ENCODE data around the gene SH3BP1. TPM values are rescaled to one million over a fixed set of nuclear protein-coding genes. Genes with fewer than 3 reads are reported as not detected.
"Not testable (repeated sequence)": the region's sequence is repeated elsewhere in the genome, so short reads cannot be mapped to it uniquely, and the experiment has no call there.

SH3BP1 gene
- total RNA-seq, 1 experiment from 2014 or later: 39.4 TPM

DNA sequence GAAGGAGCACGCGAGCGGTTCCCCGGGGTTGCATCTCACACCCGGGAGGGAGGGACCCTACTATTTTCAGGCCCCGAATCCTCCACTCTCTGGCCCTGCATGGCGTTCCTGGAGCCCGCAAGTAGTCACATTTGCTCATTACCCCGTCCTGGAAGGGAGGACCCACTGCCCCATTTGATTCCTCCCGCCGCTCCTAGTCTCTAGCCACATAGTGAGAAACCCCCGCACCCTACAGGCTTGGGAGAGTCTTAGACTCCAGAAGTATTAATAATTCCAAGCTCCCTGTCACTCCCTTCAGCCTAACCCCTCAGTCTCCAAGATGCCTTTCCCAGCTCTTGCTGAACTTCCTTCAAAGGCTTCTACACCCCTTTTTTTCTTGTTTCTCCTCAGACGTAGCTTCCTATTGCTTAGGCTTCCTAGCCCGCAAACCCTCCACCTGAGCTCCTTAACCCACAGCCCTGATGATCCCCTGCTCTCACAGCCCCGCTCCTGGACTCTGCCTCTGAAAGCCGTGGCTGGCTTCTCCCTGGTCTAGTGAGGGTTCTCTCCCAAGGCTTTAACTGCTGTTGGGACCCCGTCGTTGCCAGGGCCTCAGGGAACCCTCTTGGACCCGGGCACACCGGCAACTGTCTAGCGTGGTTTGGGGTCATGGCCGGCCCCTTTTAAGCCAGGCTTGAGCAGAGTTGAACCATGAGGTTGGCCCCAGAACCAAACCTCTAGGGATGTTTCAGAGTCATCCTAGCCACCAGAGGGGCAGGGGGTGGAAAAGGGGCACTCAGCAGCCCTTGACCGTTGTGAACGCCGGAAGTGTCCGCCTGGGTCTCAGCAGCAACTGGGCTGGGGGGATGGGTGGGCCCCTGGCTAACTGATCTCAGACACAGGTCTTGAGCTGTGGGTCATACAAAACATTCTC lies 30.0 kb upstream of the SH3BP1 start (continued):
- TF ChIP-seq ZNF219 (CRISPR knock-in tag; IDR thresholded peaks at IDR 0.05; ENCODE audit: borderline replicate concordance) (no peak), SMAD4 (CRISPR knock-in tag; IDR thresholded peaks at IDR 0.05) (no peak)
- TF ChIP-seq, protein P1, sequence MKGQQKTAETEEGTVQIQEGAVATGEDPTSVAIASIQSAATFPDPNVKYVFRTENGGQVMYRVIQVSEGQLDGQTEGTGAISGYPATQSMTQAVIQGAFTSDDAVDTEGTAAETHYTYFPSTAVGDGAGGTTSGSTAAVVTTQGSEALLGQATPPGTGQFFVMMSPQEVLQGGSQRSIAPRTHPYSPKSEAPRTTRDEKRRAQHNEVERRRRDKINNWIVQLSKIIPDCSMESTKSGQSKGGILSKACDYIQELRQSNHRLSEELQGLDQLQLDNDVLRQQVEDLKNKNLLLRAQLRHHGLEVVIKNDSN (CRISPR knock-in tag; IDR thresholded peaks at IDR 0.05): no peak

DNA sequence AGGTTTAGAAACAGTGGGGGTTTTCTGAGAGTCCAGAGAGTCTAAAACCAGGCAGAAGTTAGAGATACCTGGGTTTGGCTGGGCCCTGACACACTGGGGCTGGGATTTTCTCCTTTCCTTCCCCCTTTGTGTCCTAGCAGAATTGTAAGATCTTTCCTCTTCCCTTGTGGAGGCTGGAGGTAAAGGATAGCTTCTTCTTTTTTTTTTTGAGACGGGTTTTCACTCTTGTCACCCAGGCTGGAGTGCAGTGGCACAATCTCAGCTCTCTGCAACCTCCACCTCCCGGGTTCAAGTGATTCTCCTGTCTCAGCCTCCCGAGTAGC lies 29.4 kb upstream of the SH3BP1 start:
- peaks cover 18% of the 10 kb centered on the region for H3K4me1 Mint-ChIP-seq
- POLR2A ChIA-PET; H3K36me3 Mint-ChIP-seq; H3K9me3 Mint-ChIP-seq; ATAC-seq; DNase-seq (ENCODE audit: low spot score); H3K27me3 Mint-ChIP-seq (ENCODE audit: low read depth): not testable (repeated sequence)
- peak overlapping the region; percentile 90 for H3K4me3 Mint-ChIP-seq
- CTCF ChIA-PET: interaction anchor here (0.7 to 4.6 kb wide), 6 partner anchors 13 to 60 kb away, joined by 3 to 56 read pairs (median 16); partner anchors contain the start of gene SH3BP1
- H3K27ac Mint-ChIP-seq: 0 out of 2 replicates have a peak overlapping the region, but pooled peaks have one; percentile 45

DNA sequence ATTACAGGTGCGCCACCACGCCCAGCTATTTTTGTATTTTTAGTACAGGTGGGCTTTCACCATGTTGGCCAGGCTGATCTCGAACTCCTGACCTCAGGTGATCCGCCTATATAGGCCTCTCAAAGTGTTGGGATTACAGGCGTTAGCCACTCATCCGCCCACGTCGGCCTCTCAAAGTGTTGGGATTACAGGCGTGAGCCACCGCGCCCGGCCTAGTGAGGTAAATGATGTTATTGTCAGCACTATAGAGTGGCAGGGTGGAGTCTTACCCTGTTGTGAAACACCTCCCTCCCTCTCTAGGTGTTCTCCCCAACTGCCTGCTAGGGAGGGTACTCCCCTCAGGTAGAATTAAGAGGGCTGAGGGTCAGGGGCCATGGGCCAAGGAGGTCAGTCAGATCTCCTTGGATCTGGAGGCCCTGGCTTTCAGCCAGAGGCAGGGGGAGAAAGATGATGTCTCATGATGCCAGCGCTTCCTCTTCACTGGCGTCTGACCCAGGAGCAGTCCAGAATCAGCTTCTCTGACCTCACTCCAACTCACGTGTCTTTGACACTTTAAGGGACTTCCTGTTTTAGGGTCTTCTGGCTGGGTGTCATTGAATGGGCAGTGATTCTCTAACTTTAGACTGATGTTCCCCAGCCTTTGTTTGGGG lies 28.9 kb upstream of the SH3BP1 start:
- CTCF ChIA-PET: interaction anchor here (4.0 to 4.6 kb wide), 3 partner anchors 16 to 31 kb away, joined by 29 to 56 read pairs (median 39); partner anchors contain the start of gene SH3BP1
- peak overlapping the region; percentile 90 for H3K4me3 Mint-ChIP-seq
- no peaks in the 10 kb centered on the region for H3K9me3 Mint-ChIP-seq
- ATAC-seq (no peak), DNase-seq (ENCODE audit: low spot score) (no peak)
- no peak overlapping the region for H3K27ac Mint-ChIP-seq
- peaks cover 6% of the 10 kb centered on the region for H3K36me3 Mint-ChIP-seq
- peaks cover 15% of the 10 kb centered on the region for H3K4me1 Mint-ChIP-seq
- no peaks in the 10 kb centered on the region for H3K27me3 Mint-ChIP-seq (ENCODE audit: low read depth)
- POLR2A ChIA-PET: no interaction called here
- TF ChIP-seq, protein P2, sequence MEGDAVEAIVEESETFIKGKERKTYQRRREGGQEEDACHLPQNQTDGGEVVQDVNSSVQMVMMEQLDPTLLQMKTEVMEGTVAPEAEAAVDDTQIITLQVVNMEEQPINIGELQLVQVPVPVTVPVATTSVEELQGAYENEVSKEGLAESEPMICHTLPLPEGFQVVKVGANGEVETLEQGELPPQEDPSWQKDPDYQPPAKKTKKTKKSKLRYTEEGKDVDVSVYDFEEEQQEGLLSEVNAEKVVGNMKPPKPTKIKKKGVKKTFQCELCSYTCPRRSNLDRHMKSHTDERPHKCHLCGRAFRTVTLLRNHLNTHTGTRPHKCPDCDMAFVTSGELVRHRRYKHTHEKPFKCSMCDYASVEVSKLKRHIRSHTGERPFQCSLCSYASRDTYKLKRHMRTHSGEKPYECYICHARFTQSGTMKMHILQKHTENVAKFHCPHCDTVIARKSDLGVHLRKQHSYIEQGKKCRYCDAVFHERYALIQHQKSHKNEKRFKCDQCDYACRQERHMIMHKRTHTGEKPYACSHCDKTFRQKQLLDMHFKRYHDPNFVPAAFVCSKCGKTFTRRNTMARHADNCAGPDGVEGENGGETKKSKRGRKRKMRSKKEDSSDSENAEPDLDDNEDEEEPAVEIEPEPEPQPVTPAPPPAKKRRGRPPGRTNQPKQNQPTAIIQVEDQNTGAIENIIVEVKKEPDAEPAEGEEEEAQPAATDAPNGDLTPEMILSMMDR (IDR thresholded peaks at IDR 0.05): no peak
- TF ChIP-seq E2F1 (CRISPR knock-in tag; IDR thresholded peaks at IDR 0.05): no peak
- no peak for TF ChIP-seq JAZF1 (CRISPR knock-in tag; IDR thresholded peaks at IDR 0.05)
- TF ChIP-seq, protein P3, sequence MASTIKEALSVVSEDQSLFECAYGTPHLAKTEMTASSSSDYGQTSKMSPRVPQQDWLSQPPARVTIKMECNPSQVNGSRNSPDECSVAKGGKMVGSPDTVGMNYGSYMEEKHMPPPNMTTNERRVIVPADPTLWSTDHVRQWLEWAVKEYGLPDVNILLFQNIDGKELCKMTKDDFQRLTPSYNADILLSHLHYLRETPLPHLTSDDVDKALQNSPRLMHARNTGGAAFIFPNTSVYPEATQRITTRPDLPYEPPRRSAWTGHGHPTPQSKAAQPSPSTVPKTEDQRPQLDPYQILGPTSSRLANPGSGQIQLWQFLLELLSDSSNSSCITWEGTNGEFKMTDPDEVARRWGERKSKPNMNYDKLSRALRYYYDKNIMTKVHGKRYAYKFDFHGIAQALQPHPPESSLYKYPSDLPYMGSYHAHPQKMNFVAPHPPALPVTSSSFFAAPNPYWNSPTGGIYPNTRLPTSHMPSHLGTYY (CRISPR knock-in tag; IDR thresholded peaks at IDR 0.05): no peak
- TF ChIP-seq ZNF423 (CRISPR knock-in tag; IDR thresholded peaks at IDR 0.05): no peak
- no peak for TF ChIP-seq ELF4 (CRISPR knock-in tag; IDR thresholded peaks at IDR 0.05; ENCODE audit: low read depth)
- no peak for TF ChIP-seq ZNF396 (CRISPR knock-in tag; IDR thresholded peaks at IDR 0.05; ENCODE audit: borderline replicate concordance)
- no peak for TF ChIP-seq CREM (CRISPR knock-in tag; IDR thresholded peaks at IDR 0.05)
- TF ChIP-seq ZBTB43 (CRISPR knock-in tag; IDR thresholded peaks at IDR 0.05): no peak
- TF ChIP-seq, protein P4, sequence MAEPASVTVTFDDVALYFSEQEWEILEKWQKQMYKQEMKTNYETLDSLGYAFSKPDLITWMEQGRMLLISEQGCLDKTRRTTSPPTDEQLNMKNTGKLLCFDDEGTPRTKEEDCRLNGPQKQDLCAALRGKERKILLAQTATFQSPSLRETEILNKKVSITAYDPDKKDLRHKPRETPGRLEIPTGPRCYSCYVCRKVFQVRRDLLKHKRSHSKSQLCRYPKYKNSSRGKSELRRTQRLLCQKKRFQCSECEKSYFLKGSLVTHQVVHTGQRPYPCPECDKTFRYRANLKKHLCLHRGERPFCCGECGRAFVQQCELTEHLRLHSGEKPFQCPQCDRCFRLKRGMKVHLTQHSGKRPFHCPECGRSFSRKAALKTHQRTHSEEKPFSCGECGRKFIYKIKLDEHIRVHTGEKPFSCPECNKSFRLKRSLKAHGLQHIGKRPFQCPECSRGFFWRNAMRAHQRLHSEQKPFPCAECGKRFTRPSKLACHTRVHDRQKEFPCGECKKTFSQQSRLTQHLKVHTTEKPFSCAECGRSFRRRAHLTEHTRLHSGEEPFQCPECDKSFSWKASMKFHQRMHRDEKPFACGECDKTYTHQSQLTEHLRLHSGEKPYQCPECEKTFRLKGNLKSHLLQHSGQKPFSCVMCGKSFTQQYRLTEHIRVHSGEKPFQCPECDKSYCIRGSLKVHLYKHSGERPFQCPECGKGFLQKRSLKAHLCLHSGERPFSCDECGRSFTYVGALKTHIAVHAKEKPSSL (CRISPR knock-in tag; conservative IDR thresholded peaks at IDR 0.05): no peak
- TF ChIP-seq, protein P5, sequence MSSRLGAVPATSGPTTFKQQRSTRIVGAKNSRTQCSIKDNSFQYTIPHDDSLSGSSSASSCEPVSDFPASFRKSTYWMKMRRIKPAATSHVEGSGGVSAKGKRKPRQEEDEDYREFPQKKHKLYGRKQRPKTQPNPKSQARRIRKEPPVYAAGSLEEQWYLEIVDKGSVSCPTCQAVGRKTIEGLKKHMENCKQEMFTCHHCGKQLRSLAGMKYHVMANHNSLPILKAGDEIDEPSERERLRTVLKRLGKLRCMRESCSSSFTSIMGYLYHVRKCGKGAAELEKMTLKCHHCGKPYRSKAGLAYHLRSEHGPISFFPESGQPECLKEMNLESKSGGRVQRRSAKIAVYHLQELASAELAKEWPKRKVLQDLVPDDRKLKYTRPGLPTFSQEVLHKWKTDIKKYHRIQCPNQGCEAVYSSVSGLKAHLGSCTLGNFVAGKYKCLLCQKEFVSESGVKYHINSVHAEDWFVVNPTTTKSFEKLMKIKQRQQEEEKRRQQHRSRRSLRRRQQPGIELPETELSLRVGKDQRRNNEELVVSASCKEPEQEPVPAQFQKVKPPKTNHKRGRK (CRISPR knock-in tag; IDR thresholded peaks at IDR 0.05; ENCODE audit: borderline replicate concordance): no peak
- TF ChIP-seq, protein P6, sequence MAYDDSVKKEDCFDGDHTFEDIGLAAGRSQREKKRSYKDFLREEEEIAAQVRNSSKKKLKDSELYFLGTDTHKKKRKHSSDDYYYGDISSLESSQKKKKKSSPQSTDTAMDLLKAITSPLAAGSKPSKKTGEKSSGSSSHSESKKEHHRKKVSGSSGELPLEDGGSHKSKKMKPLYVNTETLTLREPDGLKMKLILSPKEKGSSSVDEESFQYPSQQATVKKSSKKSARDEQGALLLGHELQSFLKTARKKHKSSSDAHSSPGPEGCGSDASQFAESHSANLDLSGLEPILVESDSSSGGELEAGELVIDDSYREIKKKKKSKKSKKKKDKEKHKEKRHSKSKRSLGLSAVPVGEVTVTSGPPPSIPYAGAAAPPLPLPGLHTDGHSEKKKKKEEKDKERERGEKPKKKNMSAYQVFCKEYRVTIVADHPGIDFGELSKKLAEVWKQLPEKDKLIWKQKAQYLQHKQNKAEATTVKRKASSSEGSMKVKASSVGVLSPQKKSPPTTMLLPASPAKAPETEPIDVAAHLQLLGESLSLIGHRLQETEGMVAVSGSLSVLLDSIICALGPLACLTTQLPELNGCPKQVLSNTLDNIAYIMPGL (CRISPR knock-in tag; IDR thresholded peaks at IDR 0.05): no peak

Measured in WTC11 (cell line).